ENCODE measurements around the gene TRIM44.

- no peak for TF ChIP-seq CTCF (IDR thresholded peaks at IDR 0.05; ENCODE audit: insufficient read depth, low read length, poor library complexity, severe bottlenecking)
- no peak for TF ChIP-seq EZH2phosphoT487 (conservative IDR thresholded peaks at IDR 0.05; ENCODE audit: low read length)
These were observed 191.4 kb downstream of the TRIM44 start for GRCh38 chr11:35853971-35854370.

Data from SU-DHL-6 (cell line).